ENCODE data around the gene GRIN3B.

The GRIN3B gene

DNA sequence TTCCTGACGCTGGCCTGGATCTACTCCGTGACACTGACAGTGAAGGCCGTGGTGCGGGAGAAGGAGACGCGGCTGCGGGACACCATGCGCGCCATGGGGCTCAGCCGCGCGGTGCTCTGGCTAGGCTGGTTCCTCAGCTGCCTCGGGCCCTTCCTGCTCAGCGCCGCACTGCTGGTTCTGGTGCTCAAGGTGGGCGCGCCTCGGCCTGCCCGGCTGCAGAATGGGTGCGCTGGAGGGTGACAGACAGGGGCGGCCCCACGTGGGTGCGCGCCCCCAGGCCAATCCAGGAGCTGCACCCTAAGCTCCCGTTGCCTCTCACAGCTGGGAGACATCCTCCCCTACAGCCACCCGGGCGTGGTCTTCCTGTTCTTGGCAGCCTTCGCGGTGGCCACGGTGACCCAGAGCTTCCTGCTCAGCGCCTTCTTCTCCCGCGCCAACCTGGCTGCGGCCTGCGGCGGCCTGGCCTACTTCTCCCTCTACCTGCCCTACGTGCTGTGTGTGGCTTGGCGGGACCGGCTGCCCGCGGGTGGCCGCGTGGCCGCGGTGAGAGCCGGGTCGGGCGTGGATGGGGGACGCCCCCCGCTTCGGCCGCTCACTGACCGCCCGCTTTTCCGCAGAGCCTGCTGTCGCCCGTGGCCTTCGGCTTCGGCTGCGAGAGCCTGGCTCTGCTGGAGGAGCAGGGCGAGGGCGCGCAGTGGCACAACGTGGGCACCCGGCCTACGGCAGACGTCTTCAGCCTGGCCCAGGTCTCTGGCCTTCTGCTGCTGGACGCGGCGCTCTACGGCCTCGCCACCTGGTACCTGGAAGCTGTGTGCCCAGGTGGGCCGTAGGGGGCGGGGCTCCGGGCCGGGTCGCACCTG lies 46.8 kb downstream of the GRIN3B start:
- DNase-seq (ENCODE audit: extremely low spot score), result no peak
- ChIA-PET POLR2A (interaction anchor here (0.9 kb wide), 1 partner anchor 21 kb away, joined by 3 read pairs; the partner anchor contains the start of gene CNN2), CTCF (interaction anchor here (1.9 kb wide), 1 partner anchor 18 kb away, joined by 10 read pairs; no protein-coding TSS in a partner anchor)
- TF ChIP-seq, protein P1, sequence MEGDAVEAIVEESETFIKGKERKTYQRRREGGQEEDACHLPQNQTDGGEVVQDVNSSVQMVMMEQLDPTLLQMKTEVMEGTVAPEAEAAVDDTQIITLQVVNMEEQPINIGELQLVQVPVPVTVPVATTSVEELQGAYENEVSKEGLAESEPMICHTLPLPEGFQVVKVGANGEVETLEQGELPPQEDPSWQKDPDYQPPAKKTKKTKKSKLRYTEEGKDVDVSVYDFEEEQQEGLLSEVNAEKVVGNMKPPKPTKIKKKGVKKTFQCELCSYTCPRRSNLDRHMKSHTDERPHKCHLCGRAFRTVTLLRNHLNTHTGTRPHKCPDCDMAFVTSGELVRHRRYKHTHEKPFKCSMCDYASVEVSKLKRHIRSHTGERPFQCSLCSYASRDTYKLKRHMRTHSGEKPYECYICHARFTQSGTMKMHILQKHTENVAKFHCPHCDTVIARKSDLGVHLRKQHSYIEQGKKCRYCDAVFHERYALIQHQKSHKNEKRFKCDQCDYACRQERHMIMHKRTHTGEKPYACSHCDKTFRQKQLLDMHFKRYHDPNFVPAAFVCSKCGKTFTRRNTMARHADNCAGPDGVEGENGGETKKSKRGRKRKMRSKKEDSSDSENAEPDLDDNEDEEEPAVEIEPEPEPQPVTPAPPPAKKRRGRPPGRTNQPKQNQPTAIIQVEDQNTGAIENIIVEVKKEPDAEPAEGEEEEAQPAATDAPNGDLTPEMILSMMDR (IDR thresholded peaks at IDR 0.05; ENCODE audit: control extremely low read depth, extremely low read depth, low read depth, missing control alignments), result no peak

DNA sequence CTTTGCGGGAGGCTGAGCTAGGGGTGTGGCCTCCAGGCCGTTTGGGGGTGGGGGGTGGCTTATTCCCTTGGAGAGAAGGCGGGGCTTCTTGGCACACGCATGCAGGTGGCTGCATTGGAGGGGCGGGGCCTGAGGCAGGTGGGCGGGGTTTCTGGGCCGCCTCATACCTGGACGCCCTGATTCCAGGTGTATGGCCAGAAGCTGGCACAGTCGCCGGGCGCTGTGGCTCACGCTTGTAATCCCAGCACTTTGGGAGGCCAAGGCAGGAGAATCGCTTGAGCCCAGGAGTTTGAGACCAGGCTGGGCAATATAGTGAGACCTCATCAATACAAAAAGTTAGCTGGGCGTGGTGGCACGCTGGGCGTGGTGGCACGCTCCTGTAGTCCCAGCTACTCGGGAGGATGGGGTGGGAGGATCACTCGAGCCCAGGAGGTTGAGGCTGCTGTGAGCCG lies 47.5 kb downstream of the GRIN3B start:
- CTCF ChIA-PET, result interaction anchor here (1.9 kb wide), 1 partner anchor 17 kb away, joined by 10 read pairs; no protein-coding TSS in a partner anchor
- DNase-seq (ENCODE audit: extremely low spot score), result no peak
- POLR2A ChIA-PET, result interaction anchor here (0.9 kb wide), 1 partner anchor 22 kb away, joined by 3 read pairs; the partner anchor contains the start of gene CNN2
- TF ChIP-seq, protein P1 (IDR thresholded peaks at IDR 0.05; ENCODE audit: control extremely low read depth, extremely low read depth, low read depth, missing control alignments), result no peak

DNA sequence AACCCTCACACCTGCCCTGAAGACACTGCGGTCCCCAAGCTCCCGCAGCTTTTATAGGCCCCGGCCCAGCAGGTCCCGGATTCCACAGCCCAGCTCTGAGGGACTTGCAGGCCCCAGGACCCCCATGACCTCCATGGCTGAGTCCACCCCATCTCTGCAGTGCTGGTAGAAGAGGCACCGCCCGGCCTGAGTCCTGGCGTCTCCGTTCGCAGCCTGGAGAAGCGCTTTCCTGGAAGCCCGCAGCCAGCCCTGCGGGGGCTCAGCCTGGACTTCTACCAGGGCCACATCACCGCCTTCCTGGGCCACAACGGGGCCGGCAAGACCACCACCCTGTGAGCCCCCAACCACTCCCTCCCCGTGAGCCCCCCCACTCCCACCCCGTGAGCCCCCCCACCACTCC lies 48.9 kb downstream of the GRIN3B start:
- ChIA-PET CTCF (interaction anchor here (1.9 kb wide), 1 partner anchor 16 kb away, joined by 10 read pairs; no protein-coding TSS in a partner anchor), POLR2A (no interaction called here)
- DNase-seq (ENCODE audit: extremely low spot score), result no peak
- TF ChIP-seq, protein P1 (IDR thresholded peaks at IDR 0.05; ENCODE audit: control extremely low read depth, extremely low read depth, low read depth, missing control alignments), result no peak

DNA sequence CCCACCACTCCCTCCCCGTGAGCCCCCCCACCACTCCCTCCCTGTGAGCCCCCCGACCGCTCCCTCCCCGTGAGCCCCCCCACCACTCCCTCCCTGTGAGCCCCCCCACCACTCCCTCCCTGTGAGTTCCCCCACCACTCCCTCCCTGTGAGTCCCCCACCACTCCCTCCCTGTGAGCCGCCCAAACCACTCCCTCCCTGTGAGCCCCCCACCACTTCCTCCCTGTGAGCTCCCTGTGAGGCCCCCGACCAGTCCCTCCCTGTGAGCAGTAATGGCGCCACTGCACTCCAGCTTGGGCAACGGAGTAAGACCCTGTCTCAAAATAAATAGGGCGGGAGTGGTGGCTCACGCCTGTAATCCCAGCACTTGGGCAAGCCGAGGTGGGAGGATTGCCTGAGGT lies 49.6 kb downstream of the GRIN3B start:
- POLR2A ChIA-PET, result no interaction called here
- TF ChIP-seq, protein P1 (IDR thresholded peaks at IDR 0.05; ENCODE audit: control extremely low read depth, extremely low read depth, low read depth, missing control alignments), result no peak
- DNase-seq (ENCODE audit: extremely low spot score), result no peak
- CTCF ChIA-PET, result no interaction called here

DNA sequence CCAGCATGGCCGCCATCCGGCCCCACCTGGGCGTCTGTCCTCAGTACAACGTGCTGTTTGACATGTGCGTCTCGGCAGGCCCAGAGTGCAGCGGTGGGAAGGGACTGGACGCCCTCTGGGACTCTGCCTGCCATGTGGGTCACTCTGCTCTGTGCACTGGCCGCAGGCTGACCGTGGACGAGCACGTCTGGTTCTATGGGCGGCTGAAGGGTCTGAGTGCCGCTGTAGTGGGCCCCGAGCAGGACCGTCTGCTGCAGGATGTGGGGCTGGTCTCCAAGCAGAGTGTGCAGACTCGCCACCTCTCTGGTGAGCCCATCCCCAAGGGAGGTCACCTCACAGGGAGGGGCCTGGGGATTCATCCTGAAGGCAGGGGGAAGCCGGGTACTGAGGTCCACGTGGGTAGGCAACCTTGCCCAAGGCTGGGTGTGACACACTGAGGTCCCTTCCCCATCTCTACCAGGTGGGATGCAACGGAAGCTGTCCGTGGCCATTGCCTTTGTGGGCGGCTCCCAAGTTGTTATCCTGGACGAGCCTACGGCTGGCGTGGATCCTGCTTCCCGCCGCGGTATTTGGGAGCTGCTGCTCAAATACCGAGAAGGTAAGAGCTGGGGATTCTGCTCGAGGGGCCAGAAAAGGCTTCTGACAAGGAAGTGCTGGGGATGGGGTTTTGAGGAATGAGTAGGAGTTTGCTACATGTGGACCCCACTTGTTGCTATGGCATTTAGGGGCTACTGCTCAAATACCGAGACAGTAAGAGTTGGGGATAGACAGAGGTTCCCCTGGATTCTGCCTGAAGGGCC lies 51.0 kb downstream of the GRIN3B start:
- CTCF ChIA-PET, result interaction anchor here (1.4 kb wide), 1 partner anchor 14 kb away, joined by 4 read pairs; no protein-coding TSS in a partner anchor
- TF ChIP-seq, protein P1 (IDR thresholded peaks at IDR 0.05; ENCODE audit: control extremely low read depth, extremely low read depth, low read depth, missing control alignments), result no peak
- POLR2A ChIA-PET, result no interaction called here
- DNase-seq (ENCODE audit: extremely low spot score), result no peak

DNA sequence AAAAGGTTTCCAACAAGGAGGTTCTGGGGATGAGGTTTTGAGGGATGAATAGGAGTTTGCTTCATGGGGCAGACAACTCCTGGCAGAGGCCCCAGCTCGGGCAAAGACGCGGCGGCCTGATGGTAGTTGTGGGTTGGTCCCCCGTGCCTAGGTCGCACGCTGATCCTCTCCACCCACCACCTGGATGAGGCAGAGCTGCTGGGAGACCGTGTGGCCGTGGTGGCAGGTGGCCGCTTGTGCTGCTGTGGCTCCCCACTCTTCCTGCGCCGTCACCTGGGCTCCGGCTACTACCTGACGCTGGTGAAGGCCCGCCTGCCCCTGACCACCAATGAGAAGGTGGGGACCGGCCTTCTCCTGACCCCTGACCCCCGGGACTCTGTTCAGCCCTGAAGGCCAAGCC lies 51.6 kb downstream of the GRIN3B start:
- ChIA-PET CTCF (interaction anchor here (1.4 kb wide), 1 partner anchor 13 kb away, joined by 4 read pairs; no protein-coding TSS in a partner anchor), POLR2A (no interaction called here)
- TF ChIP-seq, protein P1 (IDR thresholded peaks at IDR 0.05; ENCODE audit: control extremely low read depth, extremely low read depth, low read depth, missing control alignments), result no peak

More for the DNA sequence above, 51.6 kb downstream of the GRIN3B start:
- DNase-seq (ENCODE audit: extremely low spot score), result no peak
